Liver (tissue), 9 donors: ENCODE data around the gene PLAU. TPM values are rescaled to one million over a fixed set of nuclear protein-coding genes. Genes with fewer than 3 reads are reported as not detected.
A peak's percentile ranks its signal among the peaks of the same experiment; 100 is the strongest.

Source experiments
- DNase-seq: peaks from one replicate; pipeline ENCODE4 v3.0.0-alpha.2; 2017; ENCODE audit warnings: low spot score
- H3K27ac ChIP-seq, 2 donors: one replicate each; pipeline ENCODE4 v1.7.0; 2013; ENCODE audit warnings: inconsistent platforms in 2 of 2, low read length in 2 of 2, control low read depth in 1 of 2, low read depth in 1 of 2, mild to moderate bottlenecking in 1 of 2
- H3K27me3 ChIP-seq, 4 donors: one replicate each; pipeline versions ENCODE4 v1.6.1 to v1.7.0; 2013; ENCODE audit warnings: low read length in 3 of 4, inconsistent platforms in 1 of 4, mild to moderate bottlenecking in 1 of 4, moderate library complexity in 1 of 4; ENCODE audit not compliant: control insufficient read depth in 4 of 4, insufficient read depth in 4 of 4
- H3K36me3 ChIP-seq, 4 donors: one replicate each; pipeline versions ENCODE4 v1.6.1 to v1.7.0; 2013; ENCODE audit warnings: low read length in 3 of 4, mild to moderate bottlenecking in 3 of 4, low read depth in 1 of 4, moderate library complexity in 1 of 4; ENCODE audit not compliant: control insufficient read depth in 4 of 4, insufficient read depth in 3 of 4
- H3K4me1 ChIP-seq, 4 donors: one replicate each; pipeline versions ENCODE4 v1.6.1 to v1.7.0; 2013; ENCODE audit warnings: low read length in 3 of 4, mild to moderate bottlenecking in 3 of 4, moderate library complexity in 1 of 4; ENCODE audit not compliant: control insufficient read depth in 4 of 4, insufficient read depth in 4 of 4
- H3K4me3 ChIP-seq, 3 donors: one replicate each; pipeline versions ENCODE4 v1.6.1 to v1.7.0; 2013; ENCODE audit warnings: low read length in 3 of 3, control low read depth in 1 of 3, low read depth in 1 of 3, mild to moderate bottlenecking in 1 of 3
- H3K9ac ChIP-seq, 2 donors: one replicate each; pipeline ENCODE4 v1.7.0; 2013; ENCODE audit warnings: low read length in 2 of 2, mild to moderate bottlenecking in 2 of 2, moderate library complexity in 2 of 2, control low read depth in 1 of 2, low read depth in 1 of 2
- H3K9me3 ChIP-seq, 4 donors: one replicate each; pipeline versions ENCODE4 v1.6.1 to v1.7.0; 2013; ENCODE audit warnings: low read length in 3 of 4; ENCODE audit not compliant: control insufficient read depth in 4 of 4
- ATF3 ChIP-seq: IDR thresholded peaks from 2 replicates; pipeline ENCODE4 v1.6.1; 2016; ENCODE audit warnings: antibody characterized with exemption
- CTCF ChIP-seq: fragments of 150-350 bp; IDR thresholded peaks from 2 replicates; pipeline ENCODE4 v1.5.1; 2017; ENCODE audit warnings: improper control_type of control experiment, low read depth, low read length; ENCODE audit not compliant: missing input control
- EGR1 ChIP-seq, 2 donors: IDR thresholded peaks; 2 replicates each; pipeline ENCODE4 v1.6.1; 2016 to 2018; ENCODE audit warnings: antibody characterized with exemption in 2 of 2, low read depth in 2 of 2
- FOXA1 ChIP-seq: IDR thresholded peaks from 2 replicates; pipeline ENCODE4 v1.6.1; 2016; ENCODE audit warnings: antibody characterized with exemption
- FOXA2 ChIP-seq: IDR thresholded peaks from 2 replicates; pipeline ENCODE4 v1.6.1; 2016; ENCODE audit warnings: antibody characterized with exemption
- HNF4G ChIP-seq: IDR thresholded peaks from 2 replicates; pipeline ENCODE4 v1.6.1; 2016; ENCODE audit warnings: antibody characterized with exemption
- JUND ChIP-seq, 2 donors: IDR thresholded peaks; 2 replicates each; pipeline ENCODE4 v1.6.1; 2016; ENCODE audit warnings: antibody characterized with exemption in 2 of 2
- NR2F2 ChIP-seq: IDR thresholded peaks from 2 replicates; pipeline ENCODE4 v1.6.1; 2016; ENCODE audit warnings: antibody characterized with exemption
- RAD21 ChIP-seq, 2 donors: IDR thresholded peaks; 2 replicates each; pipeline ENCODE4 v1.6.1; 2016; ENCODE audit warnings: antibody characterized with exemption in 2 of 2, mild to moderate bottlenecking in 2 of 2
- RXRA ChIP-seq, 2 donors: IDR thresholded peaks; 2 replicates each; pipeline ENCODE4 v1.6.1; 2017 to 2018; ENCODE audit warnings: antibody characterized with exemption in 2 of 2, mild to moderate bottlenecking in 1 of 2
- TAF1 ChIP-seq: conservative IDR thresholded peaks from 2 replicates; pipeline ENCODE4 v1.6.1; 2016; ENCODE audit warnings: antibody characterized with exemption, mild to moderate bottlenecking
- YY1 ChIP-seq: IDR thresholded peaks from 2 replicates; pipeline ENCODE4 v1.6.1; 2016; ENCODE audit warnings: antibody characterized with exemption, mild to moderate bottlenecking
- WGBS: extraction: QIAGEN DNeasy Blood & Tissue Kit; methylation state at CpG from one replicate; pipeline ENCODE4 v1.1.7; 2013; 5-methylcytosine and 5-hydroxymethylcytosine counted together
- polyA plus RNA-seq, 2 donors: library from polyadenylated mRNA; stranded (reverse) in 1 of 2; unstranded in 1 of 2; fragments of 200-250 nt in 1 of 2; fragments of >200 nt in 1 of 2; fragmentation: Nextera tagmentation in 1 of 2; extraction: Ambion mirVana in 1 of 2; gene quantifications; one replicate each; pipeline versions ENCODE4 v1.2.1 to v1.2.3, GENCODE V29; 2013 to 2015
- total RNA-seq, 2 donors: library from RNA; depleted of rRNA; stranded (reverse); fragments of >200 nt; gene quantifications; one replicate each; pipeline ENCODE4 v1.2.3, GENCODE V29; 2014
- TF ChIP-seq, protein P1 (sequence below): IDR thresholded peaks from 2 replicates; pipeline ENCODE4 v1.6.1; 2016; ENCODE audit warnings: antibody characterized with exemption
- TF ChIP-seq, protein P2 (sequence below): IDR thresholded peaks from 2 replicates; pipeline ENCODE4 v1.6.1; 2016; ENCODE audit warnings: antibody characterized with exemption
- donor health status: healthy.
- donor health status: healthy.
- donor health status: healthy.
- donor health status: healthy.
- donor health status: healthy.

The PLAU gene
- total and polyA plus RNA-seq, 4 donors: 0.40 to 1.0 (median 0.79) TPM

DNA sequence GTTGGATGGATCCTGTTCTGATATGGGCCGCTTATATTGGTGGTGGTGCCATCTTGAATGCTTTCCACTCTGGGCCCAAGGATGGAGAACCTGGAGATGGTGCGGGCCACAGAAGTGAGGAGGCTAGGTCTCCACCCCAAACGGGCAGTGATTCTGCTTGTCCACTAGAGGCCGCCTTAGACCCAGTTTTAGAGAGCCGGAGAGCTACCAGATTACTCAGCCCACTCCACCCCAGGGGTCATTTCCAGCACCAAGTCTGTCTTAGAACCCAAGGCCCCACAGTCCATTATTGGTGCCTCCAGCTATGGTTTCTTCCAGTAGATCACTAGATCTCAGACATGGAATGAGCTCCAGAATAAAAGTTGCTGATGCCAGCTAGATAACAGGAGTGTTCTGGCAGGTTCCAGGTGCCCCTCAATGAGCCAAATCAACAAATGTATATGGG lies 24.8 kb upstream of the PLAU start:
- Histone ChIP-seq H3K4me3 (no peak overlapping the region), H3K27ac (no peak overlapping the region), H3K9ac (no peak overlapping the region), H3K27me3 (no peaks in the 10 kb centered on the region), H3K4me1 (peaks cover 0 to 3% (median 1%) of the 10 kb centered on the region in 4 donors), H3K9me3 (no peaks in the 10 kb centered on the region), H3K36me3 (no peaks in the 10 kb centered on the region)
- TF ChIP-seq RAD21 (IDR thresholded peaks at IDR 0.05): peak; percentile 96
- TF ChIP-seq CTCF: peak; percentile 89
- TF ChIP-seq FOXA1: no peak
- TF ChIP-seq NR2F2: peak; percentile 34
- TF ChIP-seq JUND (IDR thresholded peaks at IDR 0.05): no peak
- TF ChIP-seq YY1: no peak
- TF ChIP-seq, protein P1, sequence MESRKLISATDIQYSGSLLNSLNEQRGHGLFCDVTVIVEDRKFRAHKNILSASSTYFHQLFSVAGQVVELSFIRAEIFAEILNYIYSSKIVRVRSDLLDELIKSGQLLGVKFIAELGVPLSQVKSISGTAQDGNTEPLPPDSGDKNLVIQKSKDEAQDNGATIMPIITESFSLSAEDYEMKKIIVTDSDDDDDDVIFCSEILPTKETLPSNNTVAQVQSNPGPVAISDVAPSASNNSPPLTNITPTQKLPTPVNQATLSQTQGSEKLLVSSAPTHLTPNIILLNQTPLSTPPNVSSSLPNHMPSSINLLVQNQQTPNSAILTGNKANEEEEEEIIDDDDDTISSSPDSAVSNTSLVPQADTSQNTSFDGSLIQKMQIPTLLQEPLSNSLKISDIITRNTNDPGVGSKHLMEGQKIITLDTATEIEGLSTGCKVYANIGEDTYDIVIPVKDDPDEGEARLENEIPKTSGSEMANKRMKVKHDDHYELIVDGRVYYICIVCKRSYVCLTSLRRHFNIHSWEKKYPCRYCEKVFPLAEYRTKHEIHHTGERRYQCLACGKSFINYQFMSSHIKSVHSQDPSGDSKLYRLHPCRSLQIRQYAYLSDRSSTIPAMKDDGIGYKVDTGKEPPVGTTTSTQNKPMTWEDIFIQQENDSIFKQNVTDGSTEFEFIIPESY: no peak
- peak in 1 of 2 donors; percentile 4 for TF ChIP-seq RXRA (IDR thresholded peaks at IDR 0.05)
- WGBS: 4% methylated on average over 5 of the region's 5 CpGs
- DNase-seq: peak; percentile 72

DNA sequence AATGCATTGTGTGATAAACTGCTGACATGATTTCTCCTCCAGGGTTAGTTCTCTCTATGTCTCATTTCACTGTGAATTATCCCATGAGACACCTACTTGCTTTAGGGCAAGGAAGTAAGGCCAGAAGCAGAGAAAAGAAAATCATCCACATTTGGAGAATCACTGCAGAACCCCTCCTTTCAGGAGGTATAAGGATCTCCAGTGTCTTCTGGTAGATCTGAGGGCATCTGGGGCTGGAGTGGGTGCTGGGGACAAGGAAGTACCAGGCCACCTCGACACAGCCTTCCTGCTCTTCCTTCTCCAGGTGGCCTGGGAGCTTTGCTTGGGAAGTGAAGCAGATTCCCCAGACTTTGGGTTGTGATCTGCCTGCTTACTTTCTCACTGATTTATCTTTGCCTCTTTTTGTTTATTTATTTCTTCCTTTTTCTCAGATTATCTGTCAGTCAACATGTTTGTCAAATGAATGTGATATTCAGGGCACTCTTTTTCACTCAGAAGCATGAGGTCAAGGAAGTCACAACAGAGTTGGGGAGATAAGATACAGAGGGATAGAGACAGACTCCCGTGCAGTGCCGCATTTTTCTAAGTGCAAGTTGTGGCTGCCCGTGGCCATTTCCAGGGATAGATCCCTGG lies 24.2 kb upstream of the PLAU start:
- 51% methylated on average over 4 of the region's 4 CpGs for WGBS
- Histone ChIP-seq H3K4me1 (peaks cover 0 to 3% (median 1%) of the 10 kb centered on the region in 4 donors), H3K9me3 (no peaks in the 10 kb centered on the region), H3K36me3 (no peaks in the 10 kb centered on the region), H3K9ac (no peak overlapping the region), H3K27me3 (no peaks in the 10 kb centered on the region), H3K27ac (peak overlapping the region in 1 of 2 donors; percentile 43), H3K4me3 (no peak overlapping the region)
- no peak for DNase-seq
- TF ChIP-seq ATF3 (no peak), HNF4G (no peak), YY1 (no peak), FOXA2 (no peak), RXRA (IDR thresholded peaks at IDR 0.05) (no peak), NR2F2 (no peak), TAF1 (no peak), JUND (IDR thresholded peaks at IDR 0.05) (no peak), EGR1 (IDR thresholded peaks at IDR 0.05; ENCODE audit: low read depth in 2 of 2) (no peak), RAD21 (IDR thresholded peaks at IDR 0.05) (no peak)
- TF ChIP-seq, protein P2, sequence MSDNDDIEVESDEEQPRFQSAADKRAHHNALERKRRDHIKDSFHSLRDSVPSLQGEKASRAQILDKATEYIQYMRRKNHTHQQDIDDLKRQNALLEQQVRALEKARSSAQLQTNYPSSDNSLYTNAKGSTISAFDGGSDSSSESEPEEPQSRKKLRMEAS: no peak
- TF ChIP-seq, protein P1: no peak
